KMS-11 (cell line): ENCODE results near the gene TMEM18.

Experiments
- H2AFZ ChIP-seq: fragments of 200-600 bp; sonication (generic); 2 replicates; pipeline ENCODE4 v1.6.1; 2016; ENCODE audit warnings: antibody characterized with exemption, mixed run types, low read depth
- H3K27ac ChIP-seq: fragments of 200-600 bp; sonication (generic); 2 replicates; pipeline ENCODE4 v1.6.1; 2016; ENCODE audit warnings: mild to moderate bottlenecking, mixed run types
- H3K27me3 ChIP-seq: fragments of 200-600 bp; sonication (generic); 2 replicates; pipeline ENCODE4 v1.6.1; 2017; ENCODE audit warnings: mild to moderate bottlenecking, low read depth, mixed run types, moderate library complexity; ENCODE audit not compliant: insufficient read depth
- H3K36me3 ChIP-seq: fragments of 200-600 bp; sonication (generic); 2 replicates; pipeline ENCODE4 v1.6.1; 2017; ENCODE audit warnings: mild to moderate bottlenecking, mixed run types; ENCODE audit not compliant: insufficient read depth
- H3K4me1 ChIP-seq: fragments of 200-600 bp; sonication (generic); 2 replicates; pipeline ENCODE4 v1.6.1; 2016; ENCODE audit warnings: mild to moderate bottlenecking, low read depth, mixed run types; ENCODE audit not compliant: poor library complexity, severe bottlenecking
- H3K4me2 ChIP-seq: fragments of 200-600 bp; sonication (generic); 2 replicates; pipeline ENCODE4 v1.7.0; 2016; ENCODE audit warnings: mild to moderate bottlenecking, mixed run types
- H3K4me3 ChIP-seq: fragments of 200-600 bp; sonication (generic); IDR thresholded peaks from 2 replicates; pipeline ENCODE4 v1.6.1; 2017; ENCODE audit warnings: low read depth, low read length, mixed read lengths; ENCODE audit not compliant: insufficient read depth
- H3K79me2 ChIP-seq: fragments of 200-600 bp; sonication (generic); 2 replicates; pipeline ENCODE4 v1.6.1; 2016; ENCODE audit warnings: low read depth, mixed run types; ENCODE audit not compliant: insufficient read depth
- H3K9ac ChIP-seq: fragments of 200-600 bp; sonication (generic); 2 replicates; pipeline ENCODE4 v1.6.1; 2016; ENCODE audit warnings: mild to moderate bottlenecking, mixed run types
- H4K20me1 ChIP-seq: fragments of 200-600 bp; sonication (generic); 2 replicates; pipeline ENCODE4 v1.6.1; 2016; ENCODE audit warnings: mild to moderate bottlenecking, mixed run types; ENCODE audit not compliant: insufficient read depth
- TF ChIP-seq, protein P1 (sequence below): fragments of 200-600 bp; sonication (generic); conservative IDR thresholded peaks from 2 replicates; pipeline ENCODE4 v1.6.1; 2017; ENCODE audit warnings: low read depth, mild to moderate bottlenecking, antibody characterized with exemption, low read length, moderate library complexity, mixed read lengths

Gene TMEM18

DNA sequence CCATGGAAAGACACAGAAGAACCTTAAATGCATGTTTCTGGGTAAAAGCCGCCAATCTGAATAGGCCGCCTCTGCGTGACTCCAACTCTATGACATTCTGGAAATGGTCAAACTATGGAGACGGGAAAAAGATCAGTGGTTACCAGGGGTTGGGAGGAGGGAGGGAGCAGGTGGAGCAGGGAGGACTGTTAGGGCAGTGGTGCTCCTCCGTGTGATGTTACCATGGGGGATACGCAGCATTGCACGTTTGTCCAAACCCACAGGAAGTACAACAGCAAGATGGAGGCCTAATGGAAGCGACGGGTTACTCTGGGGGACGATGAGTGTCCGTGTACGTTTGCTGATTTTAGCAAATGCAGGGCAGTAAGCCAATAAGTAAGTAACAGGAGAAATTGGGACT, 17.2 kb downstream of the TMEM18 start:
- H2AFZ ChIP-seq, result no peak overlapping the region

DNA sequence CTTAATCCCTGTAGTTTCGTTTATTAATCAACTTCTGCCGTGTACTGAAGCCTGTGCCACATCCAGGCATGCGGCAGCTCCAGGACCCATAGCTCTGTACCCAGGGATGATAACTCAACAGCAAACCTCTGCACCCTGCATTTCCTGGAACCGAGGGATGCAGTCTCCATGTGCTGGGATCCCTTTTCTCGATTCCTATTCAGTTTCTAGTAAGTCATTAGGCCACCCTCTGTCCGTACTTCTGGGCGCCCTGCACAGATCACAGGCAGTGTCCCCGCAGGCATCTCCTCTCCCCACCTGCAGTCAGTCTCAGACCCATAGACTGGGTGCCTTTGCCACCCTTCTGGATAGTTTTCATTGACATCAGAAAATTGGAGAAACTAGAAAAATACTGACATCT, 18.8 kb downstream of the TMEM18 start:
- H3K4me1 ChIP-seq, result no peaks in the 10 kb centered on the region
- no peaks in the 10 kb centered on the region for H3K36me3 ChIP-seq
- H3K4me3 ChIP-seq, result no peak overlapping the region
- no peaks in the 10 kb centered on the region for H4K20me1 ChIP-seq
- H3K4me2 ChIP-seq, result no peak overlapping the region
- no peak overlapping the region for H2AFZ ChIP-seq
- no peak overlapping the region for H3K9ac ChIP-seq
- TF ChIP-seq, protein P1, sequence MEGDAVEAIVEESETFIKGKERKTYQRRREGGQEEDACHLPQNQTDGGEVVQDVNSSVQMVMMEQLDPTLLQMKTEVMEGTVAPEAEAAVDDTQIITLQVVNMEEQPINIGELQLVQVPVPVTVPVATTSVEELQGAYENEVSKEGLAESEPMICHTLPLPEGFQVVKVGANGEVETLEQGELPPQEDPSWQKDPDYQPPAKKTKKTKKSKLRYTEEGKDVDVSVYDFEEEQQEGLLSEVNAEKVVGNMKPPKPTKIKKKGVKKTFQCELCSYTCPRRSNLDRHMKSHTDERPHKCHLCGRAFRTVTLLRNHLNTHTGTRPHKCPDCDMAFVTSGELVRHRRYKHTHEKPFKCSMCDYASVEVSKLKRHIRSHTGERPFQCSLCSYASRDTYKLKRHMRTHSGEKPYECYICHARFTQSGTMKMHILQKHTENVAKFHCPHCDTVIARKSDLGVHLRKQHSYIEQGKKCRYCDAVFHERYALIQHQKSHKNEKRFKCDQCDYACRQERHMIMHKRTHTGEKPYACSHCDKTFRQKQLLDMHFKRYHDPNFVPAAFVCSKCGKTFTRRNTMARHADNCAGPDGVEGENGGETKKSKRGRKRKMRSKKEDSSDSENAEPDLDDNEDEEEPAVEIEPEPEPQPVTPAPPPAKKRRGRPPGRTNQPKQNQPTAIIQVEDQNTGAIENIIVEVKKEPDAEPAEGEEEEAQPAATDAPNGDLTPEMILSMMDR, result no peak
- no peak overlapping the region for H3K27ac ChIP-seq
- H3K27me3 ChIP-seq, result no peaks in the 10 kb centered on the region
- no peaks in the 10 kb centered on the region for H3K79me2 ChIP-seq

More for the DNA sequence above, 17.2 kb downstream of the TMEM18 start:
- TF ChIP-seq, protein P1, result no peak
- no peaks in the 10 kb centered on the region for H3K79me2 ChIP-seq
- no peak overlapping the region for H3K4me3 ChIP-seq
- no peaks in the 10 kb centered on the region for H3K27me3 ChIP-seq
- H3K9ac ChIP-seq, result no peak overlapping the region
- H3K27ac ChIP-seq, result no peak overlapping the region
- H3K4me2 ChIP-seq, result no peak overlapping the region
- H4K20me1 ChIP-seq, result no peaks in the 10 kb centered on the region
- no peaks in the 10 kb centered on the region for H3K4me1 ChIP-seq
- no peaks in the 10 kb centered on the region for H3K36me3 ChIP-seq

DNA sequence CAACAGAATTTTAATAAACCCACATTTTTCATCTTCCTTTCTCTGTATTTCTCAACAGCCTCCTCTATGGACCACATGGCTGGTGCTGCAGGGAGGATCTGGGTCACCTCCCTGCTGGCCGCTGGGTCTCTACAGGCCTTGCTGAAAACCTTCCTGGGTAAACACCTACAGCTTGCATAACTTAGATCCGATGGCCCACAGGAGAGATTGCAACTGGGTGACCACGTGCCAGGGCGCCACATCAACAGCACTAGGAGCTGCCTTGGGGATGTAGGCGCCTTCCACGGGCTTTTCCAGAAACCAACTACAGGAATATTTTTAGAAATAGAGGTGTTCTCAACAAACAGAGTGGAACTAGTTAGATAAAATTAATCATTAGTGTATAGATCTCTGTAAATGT, 19.4 kb downstream of the TMEM18 start:
- TF ChIP-seq, protein P1, result no peak
- H3K27me3 ChIP-seq, result no peaks in the 10 kb centered on the region
- no peak overlapping the region for H3K4me2 ChIP-seq
- H2AFZ ChIP-seq, result no peak overlapping the region
- no peak overlapping the region for H3K9ac ChIP-seq
- H3K36me3 ChIP-seq, result no peaks in the 10 kb centered on the region
- H3K4me3 ChIP-seq, result no peak overlapping the region
- H4K20me1 ChIP-seq, result no peaks in the 10 kb centered on the region
- no peaks in the 10 kb centered on the region for H3K4me1 ChIP-seq
- H3K27ac ChIP-seq, result no peak overlapping the region
- H3K79me2 ChIP-seq, result no peaks in the 10 kb centered on the region

DNA sequence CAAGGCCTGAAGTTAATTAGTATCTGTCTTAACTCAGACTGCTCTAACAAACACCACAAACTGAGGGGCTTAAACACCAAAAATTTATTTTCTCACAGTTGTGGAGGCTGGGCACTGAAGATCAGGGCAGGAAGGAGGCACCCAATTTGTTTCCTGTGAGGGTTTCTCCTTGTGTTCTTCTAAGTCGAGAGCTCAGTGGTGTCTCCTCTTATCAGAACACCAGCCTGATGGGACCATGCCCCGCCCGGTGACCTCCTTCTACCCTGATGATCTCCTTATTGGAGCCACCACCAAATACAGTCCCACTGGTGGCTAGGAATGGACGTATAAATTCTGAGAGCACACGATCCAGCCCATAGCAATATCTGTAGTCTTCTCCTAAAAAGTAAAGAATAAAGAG, 20.5 kb downstream of the TMEM18 start:
- no peak overlapping the region for H3K4me2 ChIP-seq
- no peaks in the 10 kb centered on the region for H3K4me1 ChIP-seq
- H3K36me3 ChIP-seq, result no peaks in the 10 kb centered on the region
- no peak overlapping the region for H3K27ac ChIP-seq
- H3K9ac ChIP-seq, result no peak overlapping the region
- H3K27me3 ChIP-seq, result no peaks in the 10 kb centered on the region
- no peaks in the 10 kb centered on the region for H3K79me2 ChIP-seq
- TF ChIP-seq, protein P1, result no peak
- no peak overlapping the region for H2AFZ ChIP-seq
- H3K4me3 ChIP-seq, result no peak overlapping the region
- no peaks in the 10 kb centered on the region for H4K20me1 ChIP-seq
